Measurements from ENCODE around the gene PHF5A.
"Not testable (repeated sequence)": the region's sequence is repeated elsewhere in the genome, so short reads cannot be mapped to it uniquely, and the experiment has no call there.

PHF5A gene

DNA sequence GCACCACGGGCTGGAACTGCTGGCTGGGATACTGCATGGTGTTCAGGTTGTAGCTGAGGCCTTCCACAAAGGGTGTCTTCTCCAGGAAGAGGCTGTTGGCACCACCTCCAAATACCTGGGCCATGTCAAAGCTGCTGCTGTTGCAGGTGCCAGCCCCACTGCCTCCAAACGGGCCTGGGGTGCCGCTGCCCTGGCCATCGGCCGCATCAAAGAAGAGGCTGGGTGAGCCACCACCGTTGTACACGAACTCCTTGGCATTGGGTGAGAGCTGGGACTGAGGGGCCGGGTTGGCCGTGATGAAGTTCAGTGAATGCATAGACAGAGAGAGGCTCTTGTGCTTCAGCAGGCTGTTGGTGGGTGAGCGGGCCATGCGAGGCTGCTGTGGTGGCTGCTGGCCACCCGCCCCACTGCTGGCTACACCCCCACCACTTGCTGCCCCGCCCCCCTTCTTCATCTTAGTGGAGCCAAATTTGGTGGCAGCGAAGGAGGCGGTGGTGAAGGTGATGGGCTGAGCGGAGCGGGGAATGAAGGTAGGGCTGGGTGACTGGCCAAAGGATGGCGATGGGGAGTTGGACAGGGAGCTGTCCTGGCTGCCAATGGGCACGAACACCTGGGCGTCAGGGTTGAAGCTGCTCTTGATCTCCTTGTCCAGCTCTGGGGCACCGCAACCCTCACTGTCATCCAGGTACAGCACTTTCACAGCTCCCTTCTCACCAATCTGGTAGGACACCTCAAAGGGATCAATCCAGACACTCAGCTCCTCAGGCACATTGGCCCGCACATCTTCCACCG lies 32.0 kb downstream of the PHF5A start:
- no peaks in the 10 kb centered on the region for H3K27me3 ChIP-seq (replicated peaks; ENCODE audit: control insufficient read depth, insufficient read depth, low read length, poor library complexity, severe bottlenecking)
- no peak for DNase-seq
- H3K27ac ChIP-seq (ENCODE audit: insufficient read depth, low read length, poor library complexity, severe bottlenecking) = no peak overlapping the region
- no peaks in the 10 kb centered on the region for H3K4me1 ChIP-seq (ENCODE audit: control insufficient read depth, insufficient read depth, low read length, poor library complexity, severe bottlenecking)
- H3K9me3 ChIP-seq (ENCODE audit: control insufficient read depth, low read length) = no peaks in the 10 kb centered on the region
- H3K36me3 ChIP-seq (ENCODE audit: control insufficient read depth, insufficient read depth, low read length) = peaks cover 33% of the 10 kb centered on the region
- no peak overlapping the region for H3K4me3 ChIP-seq (ENCODE audit: insufficient read depth, low read depth, low read length, poor library complexity, severe bottlenecking)

- H3K27me3 ChIP-seq (replicated peaks; ENCODE audit: control insufficient read depth, insufficient read depth, low read length, poor library complexity, severe bottlenecking) = no peaks in the 10 kb centered on the region
- H3K9me3 ChIP-seq (ENCODE audit: control insufficient read depth, low read length) = no peaks in the 10 kb centered on the region
- peaks cover 36% of the 10 kb centered on the region for H3K36me3 ChIP-seq (ENCODE audit: control insufficient read depth, insufficient read depth, low read length)
- no peaks in the 10 kb centered on the region for H3K4me1 ChIP-seq (ENCODE audit: control insufficient read depth, insufficient read depth, low read length, poor library complexity, severe bottlenecking)
- H3K27ac ChIP-seq (ENCODE audit: insufficient read depth, low read length, poor library complexity, severe bottlenecking) = no peak overlapping the region
- DNase-seq = no peak
- H3K4me3 ChIP-seq (ENCODE audit: insufficient read depth, low read depth, low read length, poor library complexity, severe bottlenecking) = no peak overlapping the region
Measured at GRCh38 chr22:41435560-41435959, 32.9 kb downstream of the PHF5A start.

GRCh38 chr22:41434361-41435003 lies 34.0 kb downstream of the PHF5A start:
- H3K36me3 ChIP-seq (ENCODE audit: control insufficient read depth, insufficient read depth, low read length) = peaks cover 36% of the 10 kb centered on the region
- H3K27me3 ChIP-seq (replicated peaks; ENCODE audit: control insufficient read depth, insufficient read depth, low read length, poor library complexity, severe bottlenecking) = not testable (repeated sequence)

DNA sequence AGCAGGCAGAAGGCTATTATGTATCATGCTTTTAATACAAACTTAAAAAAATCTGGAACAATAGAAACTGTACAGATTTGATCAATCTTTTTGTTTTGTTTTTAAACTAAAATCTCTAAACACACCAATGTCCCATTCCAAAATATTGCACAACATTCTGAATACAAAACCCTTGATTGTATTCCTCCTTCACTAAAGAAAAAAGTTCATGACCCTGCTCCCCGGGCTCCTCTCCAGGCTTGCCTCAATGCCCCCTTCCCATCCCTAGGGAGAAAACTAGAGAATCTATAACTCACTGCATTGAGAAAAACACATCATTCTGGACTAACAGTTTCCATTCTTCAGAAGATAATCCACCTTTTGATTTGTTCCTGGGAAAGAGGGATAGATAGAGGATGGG lies 35.0 kb downstream of the PHF5A start:
- not testable (repeated sequence) for H3K9me3 ChIP-seq (ENCODE audit: control insufficient read depth, low read length); H3K27ac ChIP-seq (ENCODE audit: insufficient read depth, low read length, poor library complexity, severe bottlenecking); H3K4me3 ChIP-seq (ENCODE audit: insufficient read depth, low read depth, low read length, poor library complexity, severe bottlenecking); DNase-seq; H3K4me1 ChIP-seq (ENCODE audit: control insufficient read depth, insufficient read depth, low read length, poor library complexity, severe bottlenecking); H3K27me3 ChIP-seq (replicated peaks; ENCODE audit: control insufficient read depth, insufficient read depth, low read length, poor library complexity, severe bottlenecking)
- peaks cover 36% of the 10 kb centered on the region for H3K36me3 ChIP-seq (ENCODE audit: control insufficient read depth, insufficient read depth, low read length)

More at GRCh38 chr22:41434361-41435003, 34.0 kb downstream of the PHF5A start:
- not testable (repeated sequence) for DNase-seq; H3K9me3 ChIP-seq (ENCODE audit: control insufficient read depth, low read length); H3K4me1 ChIP-seq (ENCODE audit: control insufficient read depth, insufficient read depth, low read length, poor library complexity, severe bottlenecking); H3K27ac ChIP-seq (ENCODE audit: insufficient read depth, low read length, poor library complexity, severe bottlenecking); H3K4me3 ChIP-seq (ENCODE audit: insufficient read depth, low read depth, low read length, poor library complexity, severe bottlenecking)

DNA sequence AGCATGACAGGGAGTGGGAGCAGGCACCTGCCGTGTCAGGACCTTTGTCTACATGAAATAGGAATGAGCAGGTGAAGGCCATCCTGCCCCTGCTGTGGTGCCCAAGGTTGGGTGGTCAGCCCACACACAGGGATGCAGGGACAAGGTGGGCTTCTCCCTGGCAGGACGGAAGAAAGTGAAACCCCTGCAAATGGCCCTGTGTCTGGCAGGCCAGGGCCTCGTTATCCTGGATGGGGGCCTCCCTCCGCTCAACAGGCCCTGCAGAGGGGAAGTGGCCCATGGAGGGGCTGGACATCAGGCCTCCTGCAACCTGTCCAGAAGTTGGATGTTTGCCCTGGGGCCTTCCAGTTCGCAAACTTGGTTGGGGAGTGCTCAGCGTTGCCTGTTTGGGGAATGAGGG lies 36.8 kb downstream of the PHF5A start:
- no peak for DNase-seq
- no peaks in the 10 kb centered on the region for H3K4me1 ChIP-seq (ENCODE audit: control insufficient read depth, insufficient read depth, low read length, poor library complexity, severe bottlenecking)
- H3K27me3 ChIP-seq (replicated peaks; ENCODE audit: control insufficient read depth, insufficient read depth, low read length, poor library complexity, severe bottlenecking) = no peaks in the 10 kb centered on the region
- H3K9me3 ChIP-seq (ENCODE audit: control insufficient read depth, low read length) = no peaks in the 10 kb centered on the region
- peaks cover 27% of the 10 kb centered on the region for H3K36me3 ChIP-seq (ENCODE audit: control insufficient read depth, insufficient read depth, low read length)
- H3K27ac ChIP-seq (ENCODE audit: insufficient read depth, low read length, poor library complexity, severe bottlenecking) = no peak overlapping the region
- no peak overlapping the region for H3K4me3 ChIP-seq (ENCODE audit: insufficient read depth, low read depth, low read length, poor library complexity, severe bottlenecking)

DNA sequence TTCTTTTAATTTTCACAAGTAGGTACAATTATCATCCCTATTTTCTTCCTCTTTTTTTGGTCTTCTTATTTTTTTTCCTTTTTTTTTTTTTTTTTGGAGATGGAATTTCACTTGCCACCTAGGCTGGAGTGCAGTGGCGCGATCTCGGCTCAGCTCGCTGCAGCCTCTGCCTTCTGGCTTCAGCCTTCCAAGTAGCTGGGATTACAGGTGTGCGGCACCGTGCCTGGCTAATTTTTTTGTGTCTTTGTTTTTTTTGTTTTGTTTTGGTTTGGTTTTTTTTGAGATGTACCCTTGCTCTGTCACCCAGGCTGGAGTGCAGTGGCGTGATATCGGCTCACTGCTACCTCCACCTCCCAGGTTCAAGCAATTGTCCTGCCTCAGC lies 38.5 kb downstream of the PHF5A start:
- Histone ChIP-seq H3K4me1 (ENCODE audit: control insufficient read depth, insufficient read depth, low read length, poor library complexity, severe bottlenecking) (peaks cover 5% of the 10 kb centered on the region), H3K36me3 (ENCODE audit: control insufficient read depth, insufficient read depth, low read length) (peaks cover 14% of the 10 kb centered on the region), H3K27me3 (replicated peaks; ENCODE audit: control insufficient read depth, insufficient read depth, low read length, poor library complexity, severe bottlenecking) (no peaks in the 10 kb centered on the region)

GRCh38 chr22:41429232-41429950 lies 39.1 kb downstream of the PHF5A start:
- Histone ChIP-seq H3K36me3 (ENCODE audit: control insufficient read depth, insufficient read depth, low read length) (peaks cover 9% of the 10 kb centered on the region), H3K27ac (ENCODE audit: insufficient read depth, low read length, poor library complexity, severe bottlenecking) (no peak overlapping the region), H3K27me3 (replicated peaks; ENCODE audit: control insufficient read depth, insufficient read depth, low read length, poor library complexity, severe bottlenecking) (no peaks in the 10 kb centered on the region), H3K4me3 (ENCODE audit: insufficient read depth, low read depth, low read length, poor library complexity, severe bottlenecking) (no peak overlapping the region), H3K4me1 (ENCODE audit: control insufficient read depth, insufficient read depth, low read length, poor library complexity, severe bottlenecking) (peaks cover 5% of the 10 kb centered on the region), H3K9me3 (ENCODE audit: control insufficient read depth, low read length) (no peaks in the 10 kb centered on the region)
- no peak for DNase-seq

More for the DNA sequence above, 38.5 kb downstream of the PHF5A start:
- Histone ChIP-seq H3K27ac (ENCODE audit: insufficient read depth, low read length, poor library complexity, severe bottlenecking) (no peak overlapping the region), H3K4me3 (ENCODE audit: insufficient read depth, low read depth, low read length, poor library complexity, severe bottlenecking) (no peak overlapping the region), H3K9me3 (ENCODE audit: control insufficient read depth, low read length) (no peaks in the 10 kb centered on the region)
- no peak for DNase-seq

DNA sequence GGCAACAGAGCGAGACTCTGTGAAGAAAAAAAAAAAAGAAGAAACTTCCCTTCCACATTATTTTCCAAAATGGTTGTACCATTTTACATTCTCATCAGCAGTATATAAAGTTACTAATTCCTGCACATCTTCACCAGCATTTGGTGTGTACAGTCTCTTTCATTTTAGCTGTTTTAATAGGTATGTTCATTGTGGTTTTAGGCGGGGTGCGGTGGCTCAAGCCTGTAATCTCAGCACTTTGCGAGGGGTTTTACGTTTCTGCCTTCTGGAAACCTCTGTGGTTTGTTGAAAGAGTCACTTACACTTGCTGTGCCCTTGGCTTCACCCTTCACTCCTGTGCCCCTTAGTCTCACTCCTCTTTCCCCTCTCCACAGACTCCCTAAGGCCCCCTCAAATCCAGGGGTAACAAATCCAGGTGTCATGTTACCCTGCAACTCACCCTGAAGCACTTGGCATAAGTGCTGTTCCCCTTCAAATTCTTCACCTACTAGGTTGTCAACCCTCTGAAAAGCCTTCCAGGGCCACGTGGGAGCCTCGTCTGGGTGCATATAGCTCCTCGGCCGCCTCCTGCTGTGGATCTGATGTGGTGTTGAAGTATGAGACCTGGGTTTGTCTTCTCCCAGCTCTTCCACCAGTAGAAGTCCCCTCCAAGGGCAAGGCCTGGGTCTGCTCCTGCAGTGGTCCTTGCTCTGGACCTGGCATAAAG lies 42.7 kb downstream of the PHF5A start:
- no peaks in the 10 kb centered on the region for H3K9me3 ChIP-seq (ENCODE audit: control insufficient read depth, low read length)
- H3K27me3 ChIP-seq (replicated peaks; ENCODE audit: control insufficient read depth, insufficient read depth, low read length, poor library complexity, severe bottlenecking) = no peaks in the 10 kb centered on the region
- H3K36me3 ChIP-seq (ENCODE audit: control insufficient read depth, insufficient read depth, low read length) = peaks cover 4% of the 10 kb centered on the region
- no peak for DNase-seq
- no peak overlapping the region for H3K4me3 ChIP-seq (ENCODE audit: insufficient read depth, low read depth, low read length, poor library complexity, severe bottlenecking)
- peaks cover 5% of the 10 kb centered on the region for H3K4me1 ChIP-seq (ENCODE audit: control insufficient read depth, insufficient read depth, low read length, poor library complexity, severe bottlenecking)
- no peak overlapping the region for H3K27ac ChIP-seq (ENCODE audit: insufficient read depth, low read length, poor library complexity, severe bottlenecking)

GRCh38 chr22:41418717-41419116 lies 49.8 kb downstream of the PHF5A start:
- Histone ChIP-seq H3K4me1 (ENCODE audit: control insufficient read depth, insufficient read depth, low read length, poor library complexity, severe bottlenecking) (peaks cover 18% of the 10 kb centered on the region), H3K27me3 (replicated peaks; ENCODE audit: control insufficient read depth, insufficient read depth, low read length, poor library complexity, severe bottlenecking) (no peaks in the 10 kb centered on the region)

More at GRCh38 chr22:41418717-41419116, 49.8 kb downstream of the PHF5A start:
- H3K27ac ChIP-seq (ENCODE audit: insufficient read depth, low read length, poor library complexity, severe bottlenecking) = no peak overlapping the region
- no peak overlapping the region for H3K4me3 ChIP-seq (ENCODE audit: insufficient read depth, low read depth, low read length, poor library complexity, severe bottlenecking)
- no peaks in the 10 kb centered on the region for H3K9me3 ChIP-seq (ENCODE audit: control insufficient read depth, low read length)
- H3K36me3 ChIP-seq (ENCODE audit: control insufficient read depth, insufficient read depth, low read length) = peaks cover 4% of the 10 kb centered on the region
- DNase-seq = no peak
